Kidney capillary endothelial cell (primary cell): Measurements from ENCODE around the gene ZCCHC14.
"Not testable (repeated sequence)": the region's sequence is repeated elsewhere in the genome, so short reads cannot be mapped to it uniquely, and the experiment has no call there.

ENCODE experiments used
- DNase-seq: peaks from one replicate; pipeline ENCODE4 v3.0.0-alpha.2; 2018; ENCODE audit warnings: low spot score

The ZCCHC14 gene

GRCh38 chr16:87477209-87477981 is 15.4 kb downstream of the ZCCHC14 start:
- not testable (repeated sequence) for DNase-seq

GRCh38 chr16:87474566-87474996 is 18.2 kb downstream of the ZCCHC14 start:
- DNase-seq = no peak

GRCh38 chr16:87474017-87474416 is 18.8 kb downstream of the ZCCHC14 start:
- no peak for DNase-seq

GRCh38 chr16:87472935-87473334 is 19.9 kb downstream of the ZCCHC14 start:
- DNase-seq = no peak

- no peak for DNase-seq
Observed at GRCh38 chr16:87472142-87472778, 20.6 kb downstream of the ZCCHC14 start.

- no peak for DNase-seq
Observed at GRCh38 chr16:87471278-87472141, 21.3 kb downstream of the ZCCHC14 start.

- no peak for DNase-seq
Observed at GRCh38 chr16:87470332-87470731, 22.5 kb downstream of the ZCCHC14 start.

- DNase-seq = no peak
Observed at GRCh38 chr16:87469169-87469568, 23.7 kb downstream of the ZCCHC14 start.

- DNase-seq = no peak
Observed at GRCh38 chr16:87468550-87468949, 24.3 kb downstream of the ZCCHC14 start.

- no peak for DNase-seq
Observed at GRCh38 chr16:87466975-87467501, 25.8 kb downstream of the ZCCHC14 start.

GRCh38 chr16:87465879-87466278 is 26.9 kb downstream of the ZCCHC14 start:
- DNase-seq = no peak

GRCh38 chr16:87465306-87465705 is 27.5 kb downstream of the ZCCHC14 start:
- peak; percentile 36 for DNase-seq

- peak; percentile 89 for DNase-seq
Observed at GRCh38 chr16:87464691-87465300, 28.0 kb downstream of the ZCCHC14 start.

- peak; percentile 91 for DNase-seq
Observed at GRCh38 chr16:87463722-87464690, 28.8 kb downstream of the ZCCHC14 start.

GRCh38 chr16:87461466-87461991 is 31.3 kb downstream of the ZCCHC14 start:
- peak; percentile 47 for DNase-seq

GRCh38 chr16:87460936-87461335 is 31.9 kb downstream of the ZCCHC14 start:
- DNase-seq = no peak

GRCh38 chr16:87459833-87460232 is 33.0 kb downstream of the ZCCHC14 start:
- no peak for DNase-seq

GRCh38 chr16:87459027-87459426 is 33.8 kb downstream of the ZCCHC14 start:
- no peak for DNase-seq

- DNase-seq = no peak
Observed at GRCh38 chr16:87458424-87458915, 34.4 kb downstream of the ZCCHC14 start.
